GM12864 (cell line): ENCODE data around the gene HIPK2.

Source experiments
- DNase-seq: peaks from one replicate; pipeline ENCODE4 v3.0.0-alpha.2; 2011; ENCODE audit warnings: low read depth
- H3K4me3 ChIP-seq: 2 replicates; pipeline ENCODE4 v1.5.1; 2011; ENCODE audit warnings: mild to moderate bottlenecking, low read depth, low read length, control low read depth
- CTCF ChIP-seq: IDR thresholded peaks from 2 replicates; pipeline ENCODE4 v1.5.1; 2011; ENCODE audit warnings: low read depth, mild to moderate bottlenecking, moderate library complexity, low read length, control low read depth, inconsistent platforms; ENCODE audit errors: missing control alignments

The HIPK2 gene

DNA sequence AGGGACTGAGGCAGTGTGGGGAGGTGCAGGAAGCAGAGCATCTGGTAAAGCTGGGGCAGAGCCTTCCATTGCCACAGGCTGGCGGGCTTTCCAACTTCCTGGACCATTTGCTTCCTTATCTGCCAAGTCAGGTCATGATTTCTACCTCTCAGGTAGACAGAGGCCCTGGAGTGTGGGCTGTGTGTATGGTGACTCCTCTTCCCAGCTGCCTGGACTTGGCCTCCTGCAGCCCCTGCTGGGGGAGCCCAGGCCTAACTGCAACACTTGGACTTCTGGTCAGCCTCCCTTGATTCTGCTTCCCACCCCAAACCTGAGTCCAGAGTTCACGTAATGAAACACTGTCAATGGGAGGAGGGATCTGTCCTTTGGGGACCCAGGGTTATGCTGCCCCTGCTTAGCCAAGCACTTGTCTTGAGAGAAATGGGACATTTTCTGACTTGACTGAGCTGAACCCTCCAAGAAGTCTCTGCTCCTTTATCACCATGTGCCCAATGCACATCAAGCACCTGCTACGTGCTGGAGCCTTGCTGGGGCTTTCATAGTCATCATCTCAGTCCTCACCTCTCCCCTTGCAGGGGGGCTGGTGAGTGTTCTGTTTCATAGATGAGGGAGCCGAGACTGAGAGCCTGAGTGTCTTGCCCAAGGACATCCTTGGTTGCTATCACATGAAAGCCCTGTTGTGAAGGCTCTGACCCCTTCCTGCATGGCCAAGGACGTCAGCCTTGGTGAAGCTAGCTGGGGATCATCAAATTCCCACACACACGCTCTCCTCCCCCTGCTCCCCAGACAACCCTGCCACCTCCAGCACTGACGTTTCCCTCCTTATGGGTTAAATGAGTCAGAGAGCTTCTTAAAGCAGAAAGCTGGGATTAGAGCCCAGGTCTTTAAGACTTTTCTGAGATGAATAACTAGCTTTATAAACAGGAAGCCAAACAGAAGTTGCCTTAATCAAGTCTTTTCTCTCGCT lies 250.9 kb downstream of the HIPK2 start:
- no peak for TF ChIP-seq CTCF
- H3K4me3 ChIP-seq, result no peak overlapping the region
- DNase-seq, result no peak

- no peak for DNase-seq
- H3K4me3 ChIP-seq, result no peak overlapping the region
- TF ChIP-seq CTCF, result no peak
These were observed 252.0 kb downstream of the HIPK2 start for GRCh38 chr7:139525750-139526149.

- DNase-seq, result no peak
- H3K4me3 ChIP-seq, result no peak overlapping the region
These were observed 252.6 kb downstream of the HIPK2 start for GRCh38 chr7:139525239-139525638.

DNA sequence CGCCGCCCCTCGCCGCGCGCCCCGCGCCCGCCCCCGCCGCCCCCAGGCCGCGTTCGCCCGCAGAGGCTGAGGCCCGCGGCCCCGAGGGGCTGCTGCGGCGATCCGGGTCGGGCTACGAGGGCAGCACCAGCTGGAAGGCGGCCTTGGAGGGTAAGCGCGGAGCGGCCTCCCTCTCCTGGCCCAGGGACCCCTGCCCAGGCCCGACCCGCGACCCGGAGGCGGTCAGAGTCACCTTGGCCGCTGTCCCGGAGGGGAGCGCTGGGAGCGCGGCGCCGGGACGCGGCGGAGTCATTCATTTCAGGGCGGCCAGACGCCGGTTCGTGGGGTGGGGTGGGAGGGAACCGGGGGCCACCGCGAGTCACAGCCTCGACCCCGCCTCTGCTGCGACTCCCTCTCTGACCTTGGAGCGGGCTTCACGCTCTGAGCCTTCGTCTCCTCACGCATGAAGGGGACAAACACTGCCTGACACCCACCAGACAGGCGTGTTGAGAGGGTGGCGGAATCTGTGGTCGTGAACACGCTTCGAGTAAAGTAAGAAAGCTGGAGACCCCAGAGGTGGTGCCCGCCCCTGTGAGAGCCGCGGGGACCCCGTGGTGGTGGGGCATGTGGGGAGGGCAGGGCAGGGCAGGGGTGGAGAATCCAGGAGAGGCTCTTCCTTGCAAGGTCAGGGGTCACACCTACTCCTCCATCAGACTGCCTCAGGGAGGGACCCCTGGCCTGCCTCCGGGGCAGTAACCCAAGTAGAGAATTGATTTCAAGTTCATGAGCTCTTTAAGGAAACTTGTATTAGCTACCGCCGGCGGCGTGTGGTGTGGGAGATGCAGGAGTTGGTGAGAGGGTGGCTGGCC lies 253.6 kb downstream of the HIPK2 start:
- H3K4me3 ChIP-seq, result no peak overlapping the region
- TF ChIP-seq CTCF, result no peak
- DNase-seq, result no peak

More at GRCh38 chr7:139525239-139525638, 252.6 kb downstream of the HIPK2 start:
- TF ChIP-seq CTCF, result no peak

- TF ChIP-seq CTCF, result no peak
- no peak for DNase-seq
- H3K4me3 ChIP-seq, result no peak within 1 kb of the TSS
These were observed 254.4 kb downstream of the HIPK2 start, which contains the start of gene CLEC2L for GRCh38 chr7:139523199-139523941. TSS of gene CLEC2L (plus strand) at chr7:139523685. CDS start at chr7:139523928, 243 bp downstream.

DNA sequence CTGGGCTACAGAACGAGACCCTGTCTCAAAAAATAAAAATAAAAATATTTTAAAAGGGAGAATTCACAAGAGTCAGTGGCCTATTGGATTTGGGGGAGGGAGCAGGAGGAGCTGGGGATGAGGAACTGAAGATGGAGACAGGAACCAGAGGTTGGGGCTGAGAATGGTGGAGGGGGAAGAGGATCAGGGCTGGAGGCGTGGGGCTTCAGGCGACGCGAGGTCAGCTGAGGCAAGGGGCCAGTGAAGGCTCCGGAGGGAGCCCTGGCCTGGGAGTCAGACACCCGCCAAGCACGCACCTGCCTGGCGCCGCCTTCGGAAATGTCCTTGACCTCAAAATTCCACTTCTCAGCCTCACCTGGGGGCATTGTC lies 255.0 kb downstream of the HIPK2 start:
- no peak for DNase-seq
- no peak for TF ChIP-seq CTCF
- no peak overlapping the region for H3K4me3 ChIP-seq
